IMR-90 (cell line): ENCODE data around the gene FOXL1.

Experiments
- CEBPB ChIP-seq: IDR thresholded peaks from 2 replicates; pipeline ENCODE4 v1.6.1; 2012; ENCODE audit warnings: low read depth, low read length, improper control_type of control experiment
- MAFK ChIP-seq: IDR thresholded peaks from 2 replicates; pipeline ENCODE4 v1.6.1; 2012; ENCODE audit warnings: low read depth, low read length, improper control_type of control experiment
- POLR2A ChIP-seq: IDR thresholded peaks from 2 replicates; pipeline ENCODE4 v1.6.1; 2012; ENCODE audit warnings: mild to moderate bottlenecking, low read depth, low read length
- RAD21 ChIP-seq: IDR thresholded peaks from 2 replicates; pipeline ENCODE4 v1.6.1; 2012; ENCODE audit warnings: low read length, improper control_type of control experiment
- RCOR1 ChIP-seq: IDR thresholded peaks from 2 replicates; pipeline ENCODE4 v1.6.1; 2012; ENCODE audit warnings: mild to moderate bottlenecking, low read length, improper control_type of control experiment; ENCODE audit not compliant: insufficient replicate concordance
- RFX5 ChIP-seq: IDR thresholded peaks from 2 replicates; pipeline ENCODE4 v1.8.0; 2012; ENCODE audit warnings: low read depth, mild to moderate bottlenecking, low read length, moderate library complexity
- SMC3 ChIP-seq: fragments of 150-350 bp; IDR thresholded peaks from 2 replicates; pipeline ENCODE4 v1.6.1; 2016; ENCODE audit warnings: low read depth, mild to moderate bottlenecking, antibody characterized with exemption, low read length, moderate library complexity
- TF ChIP-seq, protein P1 (sequence below): conservative IDR thresholded peaks from 2 replicates; pipeline ENCODE4 v1.5.1; 2012; ENCODE audit warnings: mild to moderate bottlenecking, low read depth, low read length, improper control_type of control experiment

DNA sequence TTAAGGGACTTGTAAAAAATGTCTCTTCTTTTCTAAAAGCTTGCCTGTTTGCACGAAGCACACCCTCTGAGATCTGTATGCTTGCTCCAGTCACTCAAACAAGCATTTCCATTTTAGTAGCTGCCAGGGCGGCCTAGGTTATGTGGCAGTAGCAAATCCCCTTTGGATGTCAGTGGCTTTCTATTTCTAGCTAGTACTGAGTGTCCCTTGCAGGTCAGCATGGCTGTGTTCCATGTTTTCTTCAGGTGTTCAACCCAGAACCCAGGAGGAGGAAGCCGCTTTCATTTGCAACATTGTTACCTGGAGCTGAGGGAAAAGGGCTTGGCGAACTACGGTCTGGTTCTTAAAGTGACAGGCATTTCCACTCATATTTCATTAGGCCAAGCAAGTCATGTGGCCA, 36.4 kb downstream of the FOXL1 start:
- TF ChIP-seq, protein P1, sequence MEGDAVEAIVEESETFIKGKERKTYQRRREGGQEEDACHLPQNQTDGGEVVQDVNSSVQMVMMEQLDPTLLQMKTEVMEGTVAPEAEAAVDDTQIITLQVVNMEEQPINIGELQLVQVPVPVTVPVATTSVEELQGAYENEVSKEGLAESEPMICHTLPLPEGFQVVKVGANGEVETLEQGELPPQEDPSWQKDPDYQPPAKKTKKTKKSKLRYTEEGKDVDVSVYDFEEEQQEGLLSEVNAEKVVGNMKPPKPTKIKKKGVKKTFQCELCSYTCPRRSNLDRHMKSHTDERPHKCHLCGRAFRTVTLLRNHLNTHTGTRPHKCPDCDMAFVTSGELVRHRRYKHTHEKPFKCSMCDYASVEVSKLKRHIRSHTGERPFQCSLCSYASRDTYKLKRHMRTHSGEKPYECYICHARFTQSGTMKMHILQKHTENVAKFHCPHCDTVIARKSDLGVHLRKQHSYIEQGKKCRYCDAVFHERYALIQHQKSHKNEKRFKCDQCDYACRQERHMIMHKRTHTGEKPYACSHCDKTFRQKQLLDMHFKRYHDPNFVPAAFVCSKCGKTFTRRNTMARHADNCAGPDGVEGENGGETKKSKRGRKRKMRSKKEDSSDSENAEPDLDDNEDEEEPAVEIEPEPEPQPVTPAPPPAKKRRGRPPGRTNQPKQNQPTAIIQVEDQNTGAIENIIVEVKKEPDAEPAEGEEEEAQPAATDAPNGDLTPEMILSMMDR: no peak
- TF ChIP-seq POLR2A: no peak
- no peak for TF ChIP-seq RAD21
- no peak for TF ChIP-seq CEBPB
- TF ChIP-seq SMC3: no peak
- TF ChIP-seq RCOR1: no peak
- TF ChIP-seq RFX5: no peak
- TF ChIP-seq MAFK: no peak
